Islet precursor cell (in vitro differentiated cells): ENCODE data around the gene DIPK1B.
A peak's percentile ranks its signal among the peaks of the same experiment; 100 is the strongest.

ENCODE experiments used
- DNase-seq: peaks from one replicate; pipeline ENCODE4 v3.0.0-alpha.2; 2018

The DIPK1B gene

GRCh38 chr9:136721339-136722092, 9.1 kb downstream of the DIPK1B start:
- no peak for DNase-seq

- DNase-seq: no peak
Observed at GRCh38 chr9:136722093-136722968, 10.0 kb downstream of the DIPK1B start.

GRCh38 chr9:136722969-136723356, 10.6 kb downstream of the DIPK1B start:
- no peak for DNase-seq

GRCh38 chr9:136723362-136723976, 11.1 kb downstream of the DIPK1B start:
- no peak for DNase-seq

GRCh38 chr9:136723989-136724388, 11.6 kb downstream of the DIPK1B start:
- DNase-seq: no peak

GRCh38 chr9:136724772-136725171, 12.4 kb downstream of the DIPK1B start:
- no peak for DNase-seq

- peak; percentile 91 for DNase-seq
Observed at GRCh38 chr9:136725612-136726011, 13.2 kb downstream of the DIPK1B start.

GRCh38 chr9:136726118-136726517, 13.7 kb downstream of the DIPK1B start:
- DNase-seq: no peak

GRCh38 chr9:136726631-136727191, 14.3 kb downstream of the DIPK1B start:
- DNase-seq: no peak

- peak; percentile 89 for DNase-seq
Observed at GRCh38 chr9:136728080-136728547, 15.7 kb downstream of the DIPK1B start.

GRCh38 chr9:136728548-136729123, 16.3 kb downstream of the DIPK1B start:
- peak; percentile 81 for DNase-seq

- no peak for DNase-seq
Observed at GRCh38 chr9:136729144-136729543, 16.8 kb downstream of the DIPK1B start.

GRCh38 chr9:136729926-136730325, 17.6 kb downstream of the DIPK1B start:
- DNase-seq: no peak

GRCh38 chr9:136732444-136733178, 20.2 kb downstream of the DIPK1B start:
- no peak for DNase-seq

- DNase-seq: no peak
Observed at GRCh38 chr9:136733611-136734010, 21.2 kb downstream of the DIPK1B start.

- DNase-seq: no peak
Observed at GRCh38 chr9:136734837-136735496, 22.6 kb downstream of the DIPK1B start.

GRCh38 chr9:136735812-136736480, 23.6 kb downstream of the DIPK1B start:
- no peak for DNase-seq

GRCh38 chr9:136738960-136739359, 26.6 kb downstream of the DIPK1B start:
- no peak for DNase-seq

GRCh38 chr9:136739509-136739908, 27.1 kb downstream of the DIPK1B start:
- no peak for DNase-seq

- no peak for DNase-seq
Observed at GRCh38 chr9:136740069-136740468, 27.7 kb downstream of the DIPK1B start.

GRCh38 chr9:136740491-136740890, 28.1 kb downstream of the DIPK1B start:
- no peak for DNase-seq
